Fibroblast of lung (primary cell): ENCODE measurements around the gene JAGN1. TPM values are rescaled to one million over a fixed set of nuclear protein-coding genes. Genes with fewer than 3 reads are reported as not detected.

ENCODE experiments used
- DNase-seq, 2 donors: peaks; one replicate each; pipeline versions ENCODE4 v3.0.0 to v3.0.0-alpha.2; 2010; ENCODE audit warnings: low read depth in 2 of 2
- H2AFZ ChIP-seq: 2 replicates; pipeline ENCODE4 v1.5.1; 2012; ENCODE audit warnings: low read length, control low read depth, inconsistent platforms
- H3K27ac ChIP-seq: 2 replicates; pipeline ENCODE4 v1.5.1; 2011; ENCODE audit warnings: low read length, control low read depth; ENCODE audit not compliant: insufficient read depth
- H3K27me3 ChIP-seq: 2 replicates; pipeline ENCODE4 v1.5.1; 2011; ENCODE audit warnings: mild to moderate bottlenecking, low read length; ENCODE audit not compliant: control insufficient read depth, insufficient read depth
- H3K36me3 ChIP-seq: 2 replicates; pipeline ENCODE4 v1.5.1; 2011; ENCODE audit warnings: low read length; ENCODE audit not compliant: control insufficient read depth, insufficient read depth
- H3K4me1 ChIP-seq: 2 replicates; pipeline ENCODE4 v1.5.1; 2011; ENCODE audit warnings: low read length; ENCODE audit not compliant: control insufficient read depth, insufficient read depth; ENCODE audit errors: extremely low read depth
- H3K4me2 ChIP-seq: 2 replicates; pipeline ENCODE4 v1.5.1; 2011; ENCODE audit warnings: low read length, control low read depth; ENCODE audit not compliant: insufficient read depth; ENCODE audit errors: extremely low read depth
- H3K4me3 ChIP-seq, 4 experiments: fragments of 200-600 bp in 1 of 4; sonication (generic) in 1 of 4; replicated peaks in 1 of 4; 2 replicates each; pipeline ENCODE4 v1.5.1; 2011 to 2016; ENCODE audit warnings: low read length in 4 of 4, low read depth in 3 of 4, mild to moderate bottlenecking in 3 of 4, control low read depth in 2 of 4, inconsistent platforms in 1 of 4, mixed read lengths in 1 of 4; ENCODE audit not compliant: insufficient read depth in 1 of 4; ENCODE audit errors: control extremely low read depth in 1 of 4
- H3K79me2 ChIP-seq: 2 replicates; pipeline ENCODE4 v1.5.1; 2012; ENCODE audit warnings: mild to moderate bottlenecking, low read length, inconsistent platforms; ENCODE audit not compliant: control insufficient read depth, insufficient read depth
- H3K9ac ChIP-seq: 2 replicates; pipeline ENCODE4 v1.5.1; 2011; ENCODE audit warnings: mild to moderate bottlenecking, low read length, control low read depth; ENCODE audit not compliant: insufficient read depth
- H3K9me3 ChIP-seq: 2 replicates; pipeline ENCODE4 v1.5.1; 2012; ENCODE audit warnings: low read depth, low read length; ENCODE audit not compliant: control insufficient read depth, insufficient read depth
- H4K20me1 ChIP-seq: 2 replicates; pipeline ENCODE4 v1.5.1; 2011; ENCODE audit warnings: low read length; ENCODE audit not compliant: control insufficient read depth, insufficient read depth; ENCODE audit errors: extremely low read depth
- CTCF ChIP-seq, 2 donors: IDR thresholded peaks in 1 of 2; conservative IDR thresholded peaks in 1 of 2; 1 replicate in 1 of 2; 2 replicates in 1 of 2; pipeline ENCODE4 v1.5.1; 2011 to 2012; ENCODE audit warnings: low read length in 2 of 2, control low read depth in 1 of 2, inconsistent platforms in 1 of 2, low read depth in 1 of 2, mild to moderate bottlenecking in 1 of 2
- EZH2 ChIP-seq: IDR thresholded peaks from 2 replicates; pipeline ENCODE4 v1.5.1; 2012; ENCODE audit warnings: low read length, control low read depth, mild to moderate bottlenecking; ENCODE audit errors: missing control alignments
- polyA minus RNA-seq: library from RNA; depleted of rRNA, polyadenylated mRNA; stranded (reverse); fragments of >200 nt; gene quantifications from 2 replicates; pipeline ENCODE4 v1.2.3, GENCODE V29; 2011; ENCODE audit warnings: low replicate concordance
- polyA plus RNA-seq, 2 donors: library from polyadenylated mRNA; depleted of rRNA in 1 of 2; stranded (reverse) in 1 of 2; unstranded in 1 of 2; fragments of >200 nt; gene quantifications; 2 replicates each; pipeline ENCODE4 v1.2.1, GENCODE V29; 2011 to 2012; ENCODE audit warnings: missing spikeins in 1 of 2
- total RNA-seq: library from RNA; depleted of rRNA; stranded (reverse); fragments of >200 nt; gene quantifications from 2 replicates; pipeline ENCODE4 v1.2.1, GENCODE V29; 2014

The JAGN1 gene
- total RNA-seq, result 30.6 and 33.9 TPM in 2 replicates
- polyA plus RNA-seq, result 36.6 and 44.9 TPM in 2 replicates
- polyA plus RNA-seq (2012), result 26.0 and 35.1 TPM in 2 replicates
- 31.1 and 42.0 TPM in 2 replicates for polyA minus RNA-seq

- Histone ChIP-seq H3K79me2 (peaks cover 25% of the 10 kb centered on the region), H4K20me1 (no peaks in the 10 kb centered on the region), H3K9me3 (no peaks in the 10 kb centered on the region), H3K4me2 (peak within 1 kb of the TSS; percentile 73), H3K4me3 (peak within 1 kb of the TSS; percentile 94 to 96 (median 96)), H2AFZ (peak within 1 kb of the TSS; percentile 89), H3K4me1 (peaks cover 3% of the 10 kb centered on the region), H3K27me3 (no peaks in the 10 kb centered on the region), H3K36me3 (peaks cover 2% of the 10 kb centered on the region), H3K27ac (peak within 1 kb of the TSS; percentile 93), H3K9ac (peak within 1 kb of the TSS; percentile 97)
- peak; percentile 84 to 90 for DNase-seq
- no peak for TF ChIP-seq CTCF (conservative IDR thresholded peaks at IDR 0.05 in 1 of 2, IDR thresholded peaks at IDR 0.05 in 1 of 2; ENCODE audit: low read depth in 1 of 2, low read length in 2 of 2)
- TF ChIP-seq EZH2, result no peak
Observed at GRCh38 chr3:9890249-9891071, at the start of gene JAGN1. JAGN1 (plus strand) TSS chr3:9890610; CDS start chr3:9890723, 113 bp downstream.

GRCh38 chr3:9841015-9841414 lies 49.4 kb upstream of the JAGN1 start:
- Histone ChIP-seq H3K4me2 (no peak overlapping the region), H3K4me1 (peaks cover 4% of the 10 kb centered on the region), H4K20me1 (no peaks in the 10 kb centered on the region), H3K79me2 (no peaks in the 10 kb centered on the region), H3K27ac (no peak overlapping the region), H3K27me3 (no peaks in the 10 kb centered on the region), H3K36me3 (peaks cover 6% of the 10 kb centered on the region), H3K9ac (no peak overlapping the region), H2AFZ (no peak overlapping the region), H3K9me3 (no peaks in the 10 kb centered on the region), H3K4me3 (no peak overlapping the region)
- DNase-seq, result no peak
- TF ChIP-seq CTCF (conservative IDR thresholded peaks at IDR 0.05 in 1 of 2, IDR thresholded peaks at IDR 0.05 in 1 of 2; ENCODE audit: low read depth in 1 of 2, low read length in 2 of 2), result no peak
- no peak for TF ChIP-seq EZH2

- peak; percentile 93 to 96 for DNase-seq
Observed at GRCh38 chr3:9843715-9844438, 46.5 kb upstream of the JAGN1 start, which contains the start of gene RPUSD3. RPUSD3 (minus strand) TSS chr3:9844008; CDS start chr3:9843990, 18 bp downstream.

More at GRCh38 chr3:9843715-9844438, 46.5 kb upstream of the JAGN1 start, which contains the start of gene RPUSD3:
- Histone ChIP-seq H3K79me2 (no peaks in the 10 kb centered on the region), H3K27ac (peak within 1 kb of the TSS; percentile 79), H3K4me2 (peak within 1 kb of the TSS; percentile 95), H4K20me1 (no peaks in the 10 kb centered on the region), H2AFZ (peak within 1 kb of the TSS; percentile 99), H3K27me3 (no peaks in the 10 kb centered on the region), H3K9ac (peak within 1 kb of the TSS; percentile 71), H3K4me3 (peak within 1 kb of the TSS; percentile 71 to 96 (median 86)), H3K9me3 (no peaks in the 10 kb centered on the region), H3K4me1 (peaks cover 4% of the 10 kb centered on the region), H3K36me3 (peaks cover 6% of the 10 kb centered on the region)
- TF ChIP-seq CTCF (conservative IDR thresholded peaks at IDR 0.05 in 1 of 2, IDR thresholded peaks at IDR 0.05 in 1 of 2; ENCODE audit: low read depth in 1 of 2, low read length in 2 of 2), result no peak
- TF ChIP-seq EZH2, result no peak
